Stimulated activated CD8-positive, alpha-beta memory T cell treated with anti-CD3 and anti-CD28 coated beads, Interleukin-12 subunit alpha, Interleukin-12 subunit beta, amount 100 ng/mL, for 24 hours (primary cell): Measurements from ENCODE around the gene HMX1.

Experiments
- DNase-seq: peaks from one replicate; pipeline ENCODE4 v3.0.0-alpha.2; 2020; ENCODE audit errors: extremely low read depth

The HMX1 gene

GRCh38 chr4:8910100-8910821 lies 38.6 kb upstream of the HMX1 start:
- no peak for DNase-seq

DNA sequence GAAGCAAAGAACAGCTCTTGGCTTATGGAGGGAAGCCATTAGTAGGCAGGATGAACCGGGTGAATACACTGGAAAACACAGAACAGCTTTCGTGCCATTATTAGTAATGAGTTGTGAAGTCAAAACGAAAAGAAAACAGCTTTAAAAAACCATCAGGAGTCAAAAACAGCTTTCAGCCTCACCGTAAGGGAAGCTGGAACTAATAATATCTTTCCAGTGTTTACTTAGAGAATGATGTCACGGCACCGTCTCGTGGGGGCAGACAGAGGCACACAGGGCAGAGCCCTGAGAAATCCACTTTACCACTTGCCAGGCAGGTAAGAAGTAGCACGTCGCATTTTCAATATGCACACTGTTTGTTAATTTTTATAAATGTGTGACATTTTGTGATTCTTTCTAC lies 37.9 kb upstream of the HMX1 start:
- no peak for DNase-seq

GRCh38 chr4:8908206-8908893 lies 36.7 kb upstream of the HMX1 start:
- no peak for DNase-seq

DNA sequence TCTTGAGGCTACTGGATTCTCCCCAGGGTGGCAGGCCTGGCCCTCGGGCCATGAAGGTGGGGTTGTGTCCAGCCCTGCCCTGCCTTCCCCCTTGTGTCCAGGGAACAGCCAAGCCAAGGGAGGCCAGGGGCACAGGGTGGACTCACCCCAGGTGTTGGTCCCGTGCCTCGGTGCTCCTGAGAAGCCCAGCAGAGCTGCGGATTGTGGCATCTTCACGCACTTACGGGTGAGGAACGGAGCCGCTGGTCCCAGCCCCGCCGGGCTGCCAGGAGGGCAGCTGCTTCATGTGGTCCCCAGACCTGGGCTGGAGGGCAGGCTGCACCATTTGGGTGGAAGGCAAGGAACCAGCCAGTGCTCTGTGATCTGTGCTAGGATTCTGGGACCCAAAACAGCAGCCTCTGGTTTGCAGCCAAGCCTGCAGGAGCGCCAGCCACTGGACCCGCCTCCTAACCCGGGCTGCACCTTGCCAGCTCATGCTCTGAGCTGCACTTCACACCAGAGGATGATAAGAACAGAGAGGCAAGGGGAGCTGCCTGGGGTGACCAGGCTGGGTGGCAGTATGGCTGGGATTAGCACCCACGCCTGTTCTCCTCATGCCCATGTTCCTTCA lies 36.1 kb upstream of the HMX1 start:
- DNase-seq = no peak

DNA sequence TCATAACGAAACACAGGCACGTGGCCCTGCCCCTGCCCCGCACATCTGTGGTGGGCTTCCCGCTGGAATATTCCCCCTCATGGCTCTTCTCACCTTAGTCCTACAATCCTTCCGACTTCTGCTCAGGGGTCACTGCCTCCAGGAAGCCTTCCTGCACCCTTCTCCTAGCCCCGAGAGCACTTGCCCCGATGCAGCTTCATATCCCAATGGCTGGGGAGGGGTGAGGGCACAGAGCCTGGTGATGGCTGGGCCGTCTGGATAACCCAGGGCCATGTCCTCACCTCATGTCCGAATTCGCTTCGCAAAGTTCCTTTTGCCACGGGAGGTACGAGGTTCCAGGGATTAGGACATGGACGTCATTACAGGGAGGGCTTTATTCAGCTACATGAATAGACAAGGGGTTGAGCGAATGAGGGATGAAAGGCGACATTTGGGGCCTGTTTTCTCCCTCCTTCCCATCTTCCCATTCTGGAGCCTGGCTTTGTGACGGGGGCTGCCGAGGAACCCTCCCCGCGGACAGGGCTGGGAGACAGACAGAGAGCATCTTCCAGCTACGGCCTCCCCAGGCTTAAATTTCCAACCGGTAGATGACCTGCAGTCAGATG lies 35.5 kb upstream of the HMX1 start:
- DNase-seq = no peak

GRCh38 chr4:8906668-8906970 lies 35.0 kb upstream of the HMX1 start:
- no peak for DNase-seq

DNA sequence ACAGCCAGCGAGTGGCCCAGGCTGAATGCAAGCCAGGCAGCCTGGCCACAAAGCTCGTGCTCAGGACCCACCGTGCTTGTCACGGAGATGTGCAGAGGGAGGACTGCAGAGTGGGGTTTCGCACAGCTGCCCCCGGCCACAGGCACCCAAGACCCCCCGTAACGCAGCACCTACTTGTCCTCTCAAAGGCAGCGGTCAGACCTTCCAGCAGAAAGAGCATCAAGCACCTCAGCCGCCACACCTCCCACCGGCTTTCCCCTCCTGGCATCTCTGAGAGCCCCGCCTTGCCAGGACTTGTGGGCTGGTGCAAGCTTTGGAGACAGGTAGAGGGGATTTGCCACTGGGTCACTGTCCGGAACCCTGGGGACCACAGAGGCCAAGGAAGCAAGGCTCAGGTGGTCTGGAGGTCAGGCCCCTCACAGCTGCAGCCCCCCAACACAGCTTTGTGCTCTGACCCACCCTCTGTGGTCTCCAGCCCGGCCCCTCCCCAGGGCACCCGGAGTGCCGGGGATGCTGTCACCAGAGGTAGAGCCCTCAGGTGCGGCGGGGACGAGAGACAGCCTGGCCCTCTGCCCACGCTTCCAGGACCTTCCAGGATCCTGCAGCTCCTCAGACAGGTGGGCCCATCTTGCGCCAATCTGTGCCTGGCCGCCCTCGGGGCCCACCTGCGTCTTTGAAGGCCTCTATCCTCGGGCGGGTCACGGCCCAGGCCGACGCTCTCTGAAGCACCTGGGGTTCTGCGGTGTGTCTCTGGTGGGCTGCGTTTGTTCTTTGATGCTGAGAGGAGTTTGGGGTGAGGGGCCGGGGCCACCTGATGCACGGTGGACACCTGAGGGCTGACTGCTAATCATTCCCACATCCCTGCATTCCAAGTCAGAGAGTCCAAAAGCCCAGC lies 34.4 kb upstream of the HMX1 start:
- no peak for DNase-seq

- no peak for DNase-seq
Observed at GRCh38 chr4:8905226-8905772, 33.7 kb upstream of the HMX1 start.

DNA sequence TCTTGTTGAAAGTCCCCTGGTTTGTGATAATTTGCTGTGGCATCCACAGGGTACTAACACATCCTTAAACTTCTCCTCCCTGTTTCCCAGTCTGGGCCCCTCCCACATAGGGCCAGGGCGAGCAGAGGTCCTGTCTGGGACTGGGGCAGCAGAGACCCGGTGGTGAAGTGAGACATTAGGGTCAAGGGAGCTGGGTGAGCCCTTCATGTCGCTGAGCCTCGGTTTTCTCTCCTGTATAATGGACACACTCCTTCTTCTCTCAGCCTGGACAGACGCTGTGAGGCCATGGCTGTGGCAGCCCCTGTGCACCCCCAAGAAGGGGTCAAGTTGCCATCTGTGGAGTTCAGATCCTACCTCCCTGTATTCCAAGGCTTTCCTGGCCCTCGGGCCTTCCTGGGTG lies 33.0 kb upstream of the HMX1 start:
- no peak for DNase-seq

GRCh38 chr4:8904041-8904501 lies 32.4 kb upstream of the HMX1 start:
- no peak for DNase-seq

DNA sequence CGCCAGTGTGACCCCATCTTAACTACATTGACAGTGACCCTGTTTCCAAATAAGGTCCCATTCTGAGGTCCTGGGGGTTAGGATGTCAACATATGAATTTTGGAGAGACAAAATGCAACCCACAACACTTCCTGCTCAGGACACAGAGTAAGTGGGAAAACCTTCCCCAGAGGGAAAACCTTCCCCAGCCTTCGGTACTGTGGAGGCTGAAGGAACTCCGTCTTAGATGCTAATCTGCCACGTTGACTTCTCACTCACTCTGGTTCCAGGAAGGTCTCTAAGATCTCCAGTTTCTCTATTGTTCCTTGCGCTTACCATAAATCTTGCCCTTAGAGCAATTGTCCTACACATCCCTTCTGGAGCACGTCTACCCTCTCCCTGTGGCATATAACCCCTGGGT lies 29.7 kb upstream of the HMX1 start:
- DNase-seq = no peak

DNA sequence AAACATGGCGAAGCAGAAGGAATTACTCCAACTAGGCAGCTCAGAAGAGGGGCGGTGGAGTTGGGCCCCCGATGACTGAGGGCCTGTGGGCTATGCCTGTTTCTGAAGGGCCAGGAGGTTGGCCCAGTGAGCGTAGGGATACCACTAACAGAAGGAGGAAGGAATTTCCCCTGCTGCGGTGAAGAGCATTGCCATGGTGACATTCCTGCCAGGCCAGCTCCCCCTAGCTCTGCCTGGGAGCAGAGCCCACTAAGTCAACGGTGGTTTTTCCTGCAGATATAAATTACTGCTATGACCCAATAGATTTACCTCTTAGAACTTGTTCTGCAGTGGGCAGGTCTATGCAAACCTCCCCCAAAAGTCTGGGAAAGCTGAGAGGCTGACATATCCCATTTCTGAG lies 28.9 kb upstream of the HMX1 start:
- no peak for DNase-seq

DNA sequence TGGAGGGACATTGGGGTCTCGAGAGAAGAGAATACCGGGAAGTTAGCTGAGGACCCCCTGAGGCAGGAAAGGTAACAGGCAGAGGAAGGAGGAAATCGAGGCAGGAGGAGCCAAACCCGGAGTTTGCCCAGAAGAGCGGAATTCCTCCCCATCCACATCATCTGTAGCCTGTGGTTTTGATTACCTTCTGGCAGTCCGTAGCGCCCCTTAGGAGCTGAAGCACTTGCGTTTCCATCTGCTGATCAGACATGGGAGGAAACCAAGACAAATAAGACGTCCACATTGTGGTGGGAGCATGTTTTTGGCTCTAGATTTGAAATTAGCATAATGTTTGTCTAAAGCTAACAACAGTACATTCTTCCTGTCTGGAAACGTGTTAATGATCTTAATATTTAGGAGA lies 26.8 kb upstream of the HMX1 start:
- DNase-seq = no peak

GRCh38 chr4:8897251-8898167 lies 25.9 kb upstream of the HMX1 start:
- DNase-seq = no peak

GRCh38 chr4:8896506-8896905 lies 24.9 kb upstream of the HMX1 start:
- no peak for DNase-seq

GRCh38 chr4:8896071-8896470 lies 24.4 kb upstream of the HMX1 start:
- no peak for DNase-seq

DNA sequence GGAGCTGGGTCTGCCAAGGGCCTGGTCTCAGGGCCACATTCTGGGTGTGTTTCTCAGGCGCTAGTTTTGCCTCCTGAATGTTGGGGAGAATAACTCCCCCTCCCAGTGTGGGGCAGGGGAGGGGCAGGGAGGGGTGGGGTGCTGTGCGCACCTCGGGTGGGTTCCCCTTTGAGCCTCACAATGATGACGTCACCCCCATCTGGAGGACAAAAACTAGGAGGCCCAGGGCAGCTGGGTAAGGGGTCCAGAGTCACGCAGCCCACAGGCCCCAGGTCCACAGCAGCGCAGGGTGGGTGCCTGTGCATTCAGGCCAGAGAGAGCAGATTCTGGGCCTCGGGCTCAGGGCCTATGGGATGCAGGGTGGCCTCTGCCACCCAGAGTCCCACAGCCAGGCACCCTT lies 23.7 kb upstream of the HMX1 start:
- DNase-seq = no peak

DNA sequence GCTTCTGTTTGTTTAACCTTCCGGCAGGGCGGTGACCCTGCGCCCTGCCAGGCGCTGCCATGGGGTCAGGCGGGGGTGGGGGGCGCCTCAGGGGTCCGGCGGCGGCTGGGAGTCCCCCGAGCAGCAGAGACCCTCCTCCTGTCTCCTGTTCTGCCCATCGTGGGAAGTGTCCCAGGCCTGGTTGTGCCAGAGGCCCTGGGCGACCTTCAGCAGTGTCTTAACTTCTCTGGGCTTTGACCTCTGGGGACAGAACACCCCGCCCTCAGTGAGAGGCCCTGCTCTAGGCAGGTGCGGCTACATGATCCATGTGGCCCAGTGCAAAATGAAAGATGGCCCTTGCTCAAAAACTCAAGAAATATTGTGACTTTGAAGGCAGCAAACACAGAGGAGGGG lies 22.8 kb upstream of the HMX1 start:
- no peak for DNase-seq

DNA sequence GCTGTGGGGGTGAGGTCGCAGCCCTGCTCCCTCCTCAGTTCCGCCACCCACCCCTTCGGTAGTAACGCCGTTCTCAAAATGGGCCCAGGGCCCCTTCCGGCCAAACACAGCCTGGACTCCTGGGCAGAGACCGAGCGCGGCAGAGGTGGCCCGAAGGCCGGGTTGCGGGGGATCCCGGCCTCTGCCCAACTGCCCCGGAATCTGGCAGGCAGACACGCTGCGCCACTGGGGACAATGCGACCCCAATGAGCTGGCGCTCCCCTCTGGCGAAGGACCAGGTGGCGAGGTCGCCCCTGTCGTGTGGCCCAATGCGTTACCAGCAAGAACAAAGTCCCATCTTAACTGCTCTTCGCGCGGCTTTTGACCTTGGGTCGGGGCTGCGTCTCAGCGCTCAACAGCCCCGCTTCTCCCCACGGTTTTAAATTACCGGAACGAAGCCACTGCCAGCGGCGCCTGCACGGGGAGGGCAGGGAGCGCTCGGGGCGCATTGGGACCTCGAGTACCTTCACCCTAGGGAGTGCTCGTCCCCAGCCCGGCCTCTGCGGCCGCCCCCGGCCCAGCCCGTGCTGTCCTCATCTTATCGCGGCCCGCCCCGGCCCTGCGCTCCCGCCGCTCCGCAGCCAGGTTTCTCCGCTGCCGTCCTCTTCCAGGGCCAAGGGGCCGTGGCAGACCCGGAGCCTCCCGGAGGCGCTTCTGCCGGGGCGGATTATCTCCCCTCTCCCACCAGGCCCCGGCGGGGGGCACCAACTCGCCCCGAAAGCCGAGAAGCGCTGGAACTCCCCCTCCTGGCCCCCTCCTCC lies 22.2 kb upstream of the HMX1 start:
- DNase-seq = no peak

DNA sequence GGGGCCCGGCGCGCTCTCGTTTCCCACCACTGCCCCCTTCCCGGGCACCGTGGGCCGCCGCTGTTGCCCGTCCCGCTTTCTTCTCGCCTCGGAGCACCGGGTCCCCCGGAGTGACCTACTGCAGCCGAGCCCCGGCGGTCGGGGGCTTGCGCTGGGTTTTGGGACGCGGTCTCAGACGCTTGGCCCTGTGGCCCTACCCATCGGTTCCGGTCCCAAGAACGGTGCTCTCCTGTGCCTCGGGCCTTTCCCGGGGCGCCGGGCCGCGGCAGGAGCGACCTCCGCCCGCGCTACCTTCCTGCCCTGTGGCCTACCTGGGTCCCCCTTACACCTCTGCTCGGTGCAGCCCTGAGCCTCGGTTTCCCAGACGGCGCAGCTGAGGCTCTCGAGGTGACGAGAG lies 21.6 kb upstream of the HMX1 start:
- DNase-seq = no peak
